SH-SY5Y (cell line): ENCODE results near the gene DLGAP1.

Source experiments
- GATA2 ChIP-seq: IDR thresholded peaks from 2 replicates; pipeline ENCODE4 v1.6.1; 2011; ENCODE audit warnings: mild to moderate bottlenecking, low read depth, low read length
- GATA3 ChIP-seq: IDR thresholded peaks from 2 replicates; pipeline ENCODE4 v1.6.1; 2011; ENCODE audit warnings: low read depth, mild to moderate bottlenecking, low read length, moderate library complexity

- TF ChIP-seq GATA2 (no peak), GATA3 (no peak)
Observed at GRCh38 chr18:3814816-3815215, 640.3 kb downstream of the DLGAP1 start.
